RWPE2 (cell line): ENCODE measurements around the gene FEM1A.

ENCODE experiments used
- ATAC-seq: fragments of 200-7000 bp; cut with Tn5 transposase; 3 replicates; pipeline ENCODE4 v1.9.1; 2021; ENCODE audit warnings: low read depth
- DNase-seq: peaks from one replicate; pipeline ENCODE4 v3.0.0-alpha.2; 2020; ENCODE audit warnings: low spot score
- H3K27ac ChIP-seq: fragments of 450-650 bp; 2 replicates; pipeline ENCODE4 v1.5.1; 2017; ENCODE audit warnings: mild to moderate bottlenecking; ENCODE audit not compliant: poor library complexity, severe bottlenecking
- H3K27me3 ChIP-seq: fragments of 250-450 bp; sonication (Bioruptor Pico); 2 replicates; pipeline ENCODE4 v1.5.1; 2021; ENCODE audit warnings: mild to moderate bottlenecking, moderate library complexity; ENCODE audit not compliant: insufficient read depth, poor library complexity, severe bottlenecking
- H3K36me3 ChIP-seq: fragments of 250-450 bp; sonication (Bioruptor Pico); 2 replicates; pipeline ENCODE4 v1.5.1; 2020; ENCODE audit warnings: low read depth, mild to moderate bottlenecking, moderate library complexity
- H3K4me1 ChIP-seq: fragments of 250-450 bp; sonication (Bioruptor Pico); 2 replicates; pipeline ENCODE4 v1.5.1; 2021; ENCODE audit warnings: mild to moderate bottlenecking, moderate library complexity; ENCODE audit not compliant: insufficient read depth, poor library complexity, severe bottlenecking
- H3K4me3 ChIP-seq: fragments of 250-450 bp; sonication (Bioruptor Pico); 2 replicates; pipeline ENCODE4 v1.5.1; 2021; ENCODE audit warnings: mild to moderate bottlenecking, moderate library complexity; ENCODE audit not compliant: severe bottlenecking
- H3K9me3 ChIP-seq: fragments of 250-450 bp; sonication (Bioruptor Pico); 2 replicates; pipeline ENCODE4 v1.5.1; 2021; ENCODE audit warnings: mild to moderate bottlenecking, moderate library complexity; ENCODE audit not compliant: severe bottlenecking
- TF ChIP-seq, protein P1 (sequence below): fragments of 450-650 bp; IDR thresholded peaks from one replicate; pipeline ENCODE4 v1.5.1; 2017; ENCODE audit warnings: mild to moderate bottlenecking, moderate library complexity; ENCODE audit not compliant: poor library complexity, severe bottlenecking

The FEM1A gene

DNA sequence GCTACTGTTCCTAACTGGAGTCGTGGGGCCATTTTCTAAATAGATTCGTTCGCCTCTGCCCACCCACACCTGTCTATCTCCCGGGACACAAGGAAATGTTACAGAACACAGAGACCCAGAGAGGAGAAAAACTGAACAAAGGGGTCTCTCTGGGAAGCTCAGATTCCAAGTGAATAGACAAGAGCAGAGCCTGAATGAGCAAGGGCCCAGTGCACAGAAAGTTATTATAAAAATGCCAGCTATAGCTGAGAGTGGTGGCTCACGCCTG lies 27.2 kb upstream of the FEM1A start:
- Histone ChIP-seq H3K9me3 (no peaks in the 10 kb centered on the region), H3K4me3 (no peak overlapping the region), H3K27ac (no peak overlapping the region), H3K4me1 (no peaks in the 10 kb centered on the region), H3K27me3 (no peaks in the 10 kb centered on the region), H3K36me3 (no peaks in the 10 kb centered on the region)
- no peak for DNase-seq
- TF ChIP-seq, protein P1, sequence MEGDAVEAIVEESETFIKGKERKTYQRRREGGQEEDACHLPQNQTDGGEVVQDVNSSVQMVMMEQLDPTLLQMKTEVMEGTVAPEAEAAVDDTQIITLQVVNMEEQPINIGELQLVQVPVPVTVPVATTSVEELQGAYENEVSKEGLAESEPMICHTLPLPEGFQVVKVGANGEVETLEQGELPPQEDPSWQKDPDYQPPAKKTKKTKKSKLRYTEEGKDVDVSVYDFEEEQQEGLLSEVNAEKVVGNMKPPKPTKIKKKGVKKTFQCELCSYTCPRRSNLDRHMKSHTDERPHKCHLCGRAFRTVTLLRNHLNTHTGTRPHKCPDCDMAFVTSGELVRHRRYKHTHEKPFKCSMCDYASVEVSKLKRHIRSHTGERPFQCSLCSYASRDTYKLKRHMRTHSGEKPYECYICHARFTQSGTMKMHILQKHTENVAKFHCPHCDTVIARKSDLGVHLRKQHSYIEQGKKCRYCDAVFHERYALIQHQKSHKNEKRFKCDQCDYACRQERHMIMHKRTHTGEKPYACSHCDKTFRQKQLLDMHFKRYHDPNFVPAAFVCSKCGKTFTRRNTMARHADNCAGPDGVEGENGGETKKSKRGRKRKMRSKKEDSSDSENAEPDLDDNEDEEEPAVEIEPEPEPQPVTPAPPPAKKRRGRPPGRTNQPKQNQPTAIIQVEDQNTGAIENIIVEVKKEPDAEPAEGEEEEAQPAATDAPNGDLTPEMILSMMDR, result no peak
- no peak for ATAC-seq

DNA sequence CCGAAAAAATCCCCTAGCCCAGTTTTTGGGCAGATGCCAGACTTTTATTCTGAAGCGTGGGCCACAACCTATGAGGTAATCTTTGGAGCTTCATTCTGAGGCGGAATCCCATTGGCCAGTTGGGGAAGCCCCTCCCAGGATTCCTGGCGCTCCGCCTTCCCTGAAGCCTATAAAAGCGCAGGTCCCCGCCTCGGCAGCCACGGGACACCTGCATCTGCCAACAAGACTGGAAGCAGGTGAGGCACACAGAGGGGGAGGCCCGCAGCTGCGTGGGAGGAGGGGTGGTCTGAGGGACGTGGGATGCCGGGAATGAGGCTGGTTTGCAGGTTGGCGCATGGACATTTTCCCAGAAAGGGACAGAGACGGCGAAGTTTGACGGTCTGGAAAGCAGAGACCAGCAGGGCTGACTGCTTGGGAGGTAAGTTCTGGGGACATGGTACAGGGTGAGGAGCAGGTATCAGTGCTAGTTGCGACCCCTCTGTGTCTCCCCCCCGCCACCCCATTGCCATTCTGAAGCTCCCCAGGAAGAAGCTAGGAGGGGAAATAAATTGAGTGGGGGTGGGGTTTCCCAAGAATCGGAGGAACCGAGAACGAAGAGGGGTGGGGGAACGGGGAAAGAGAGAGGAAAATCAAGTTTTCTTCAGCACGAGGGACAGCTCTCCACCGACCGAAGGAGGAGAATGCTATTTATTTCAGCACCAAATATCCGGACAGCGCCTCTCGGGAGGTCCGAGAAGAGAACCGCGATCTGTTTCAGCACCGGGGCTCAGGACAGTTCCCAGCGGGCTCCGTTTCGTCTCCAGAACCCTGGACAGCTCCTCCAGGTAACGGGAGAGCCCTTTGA lies 22.4 kb upstream of the FEM1A start:
- ATAC-seq, result peak; percentile 53; the same call in 2 of the 3 replicates
- TF ChIP-seq, protein P1, result no peak
- no peak overlapping the region for H3K4me3 ChIP-seq
- no peaks in the 10 kb centered on the region for H3K27me3 ChIP-seq
- DNase-seq, result peak; percentile 72
- H3K27ac ChIP-seq, result no peak overlapping the region
- H3K4me1 ChIP-seq, result no peaks in the 10 kb centered on the region
- H3K36me3 ChIP-seq, result no peaks in the 10 kb centered on the region
- H3K9me3 ChIP-seq, result no peaks in the 10 kb centered on the region

DNA sequence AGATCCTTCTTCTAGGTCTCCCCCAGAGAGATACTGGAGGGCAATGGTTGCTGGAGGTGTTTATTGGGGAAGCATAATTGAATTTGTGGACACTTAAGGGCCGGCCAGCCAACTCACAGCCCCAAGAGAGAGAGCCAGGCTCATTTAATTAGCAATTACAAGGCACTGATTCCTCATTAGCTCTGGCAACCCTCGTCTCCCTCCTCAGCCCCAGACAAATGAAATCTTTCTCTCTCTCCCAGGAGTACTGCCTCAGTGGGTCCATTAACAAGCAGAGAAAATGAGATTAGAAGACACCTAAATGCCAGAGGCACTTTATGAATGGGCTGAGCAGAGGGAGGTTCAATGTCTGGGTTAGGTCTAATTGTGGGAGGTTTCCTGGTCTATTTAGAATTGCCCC lies 19.0 kb upstream of the FEM1A start:
- Histone ChIP-seq H3K36me3 (no peaks in the 10 kb centered on the region), H3K27ac (no peak overlapping the region), H3K27me3 (no peaks in the 10 kb centered on the region), H3K4me1 (no peaks in the 10 kb centered on the region), H3K9me3 (no peaks in the 10 kb centered on the region), H3K4me3 (no peak overlapping the region)
- TF ChIP-seq, protein P1, result no peak
- ATAC-seq (no peak), DNase-seq (no peak)

DNA sequence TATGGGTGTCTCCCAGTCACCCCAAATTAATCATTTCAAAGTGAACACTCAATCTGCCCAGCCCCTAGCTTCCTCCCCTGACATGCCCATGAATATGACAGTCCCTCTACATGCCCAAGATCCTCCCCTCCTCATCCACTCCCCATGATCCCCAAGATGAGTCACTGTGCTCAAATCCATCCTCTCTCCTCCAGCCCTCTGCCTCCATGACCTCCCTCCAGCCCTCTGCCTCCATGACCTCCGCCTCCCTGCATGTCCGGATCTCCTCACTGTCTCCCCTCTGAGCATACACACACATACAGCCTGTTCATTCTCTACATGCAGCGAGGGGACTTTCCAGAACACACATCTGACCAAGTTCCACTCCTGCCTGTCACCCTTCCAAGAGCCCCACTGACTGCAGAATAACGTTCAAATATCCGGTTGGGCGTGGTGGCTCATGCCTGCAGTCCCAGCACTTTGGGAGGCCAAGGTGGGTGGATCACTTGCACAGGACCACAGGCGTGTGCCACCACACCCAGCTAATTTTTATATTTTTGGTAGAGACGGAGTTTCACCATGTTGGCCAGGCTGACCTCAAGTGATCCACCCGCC lies 18.4 kb upstream of the FEM1A start:
- TF ChIP-seq, protein P1, result no peak
- no peaks in the 10 kb centered on the region for H3K4me1 ChIP-seq
- no peak overlapping the region for H3K27ac ChIP-seq
- no peaks in the 10 kb centered on the region for H3K36me3 ChIP-seq
- H3K9me3 ChIP-seq, result no peaks in the 10 kb centered on the region
- ATAC-seq (no peak), DNase-seq (no peak)
- H3K27me3 ChIP-seq, result no peaks in the 10 kb centered on the region
- no peak overlapping the region for H3K4me3 ChIP-seq

DNA sequence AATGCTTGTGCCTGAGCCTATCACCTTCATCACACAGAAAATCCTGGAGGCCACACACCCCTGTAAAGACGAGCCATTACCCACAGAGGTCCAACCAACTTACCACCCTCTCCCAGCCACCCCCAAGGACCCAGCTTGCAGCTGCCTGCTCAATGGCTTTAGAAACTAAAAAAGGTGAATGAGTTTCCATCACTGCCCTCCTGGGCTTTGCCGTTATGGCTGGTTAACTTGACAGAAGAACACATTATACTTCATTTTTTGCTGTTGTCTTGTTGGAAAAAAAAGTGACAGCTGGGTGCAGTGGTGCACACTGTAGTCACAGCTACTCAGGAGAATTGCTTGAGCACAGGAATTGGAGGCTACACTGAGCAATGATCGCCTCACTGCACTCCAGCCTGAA lies 17.4 kb upstream of the FEM1A start:
- DNase-seq (no peak), ATAC-seq (no peak)
- H3K36me3 ChIP-seq, result no peaks in the 10 kb centered on the region
- H3K4me3 ChIP-seq, result no peak overlapping the region
- no peaks in the 10 kb centered on the region for H3K9me3 ChIP-seq
- TF ChIP-seq, protein P1, result no peak
- no peak overlapping the region for H3K27ac ChIP-seq
- H3K4me1 ChIP-seq, result no peaks in the 10 kb centered on the region
- no peaks in the 10 kb centered on the region for H3K27me3 ChIP-seq
